ENCODE results near the gene FAM20C.

- TF ChIP-seq CTCF (IDR thresholded peaks at IDR 0.05; ENCODE audit: insufficient read depth, low read depth, low read length) (no peak), EZH2 (IDR thresholded peaks at IDR 0.05; ENCODE audit: insufficient read depth, low read length) (no peak)
Measured at GRCh38 chr7:268991-269390, 76.6 kb downstream of the FAM20C start.

Measured in astrocyte (in vitro differentiated cells and primary cell).